ENCODE measurements around the gene RAP1GAP2. TPM values are rescaled to one million over a fixed set of nuclear protein-coding genes. Genes with fewer than 3 reads are reported as not detected.
"Not testable (repeated sequence)": the region's sequence is repeated elsewhere in the genome, so short reads cannot be mapped to it uniquely, and the experiment has no call there.

RAP1GAP2 gene
- total and polyA plus RNA-seq, 8 donors = 11.8 to 92.4 (median 31.0) TPM

DNA sequence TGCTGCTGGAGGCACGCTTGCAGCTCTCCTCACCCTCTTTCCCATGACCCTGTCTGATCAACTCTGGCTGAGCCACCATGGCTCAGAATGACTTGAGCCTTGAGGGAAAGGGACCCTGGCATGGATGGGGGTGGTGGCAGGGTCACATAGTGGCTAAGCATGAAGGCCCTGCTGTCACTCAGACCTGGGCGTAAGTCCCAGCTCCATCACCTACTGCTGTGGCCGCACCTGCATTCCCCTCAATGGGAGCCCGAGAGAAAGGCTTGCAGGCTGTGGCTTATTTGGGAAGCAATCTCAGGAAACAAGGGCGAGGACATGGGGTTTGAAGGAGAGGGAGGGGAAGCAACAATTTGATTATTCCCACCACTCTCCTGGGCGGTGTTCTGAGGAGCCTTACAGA lies 17.7 kb upstream of the RAP1GAP2 start:
- no peak for TF ChIP-seq CTCF (IDR thresholded peaks at IDR 0.05)
- no peak for TF ChIP-seq POLR2AphosphoS5 (IDR thresholded peaks at IDR 0.05)
- no peak for TF ChIP-seq EP300 (IDR thresholded peaks at IDR 0.05)
- no peak for TF ChIP-seq POLR2A (IDR thresholded peaks at IDR 0.05)
- intact Hi-C loops (cut with DNase I; ENCODE audit: low total_unique reads) = no loop called here
- no peak overlapping the region for H3K4me3 ChIP-seq
- H3K36me3 ChIP-seq = no peaks in the 10 kb centered on the region
- no peak for DNase-seq
- H3K4me1 ChIP-seq = peaks cover 5 to 14% (median 11%) of the 10 kb centered on the region in 4 donors
- H3K27me3 ChIP-seq = peaks cover 8 to 77% (median 32%) of the 10 kb centered on the region in 3 donors
- H3K9me3 ChIP-seq = peaks cover 0 to 2% (median 0%) of the 10 kb centered on the region in 4 donors
- 59 to 69% (median 62%) methylated on average over 6 of the region's 6 CpGs for WGBS, 5 donors
- no peak overlapping the region for H3K27ac ChIP-seq

DNA sequence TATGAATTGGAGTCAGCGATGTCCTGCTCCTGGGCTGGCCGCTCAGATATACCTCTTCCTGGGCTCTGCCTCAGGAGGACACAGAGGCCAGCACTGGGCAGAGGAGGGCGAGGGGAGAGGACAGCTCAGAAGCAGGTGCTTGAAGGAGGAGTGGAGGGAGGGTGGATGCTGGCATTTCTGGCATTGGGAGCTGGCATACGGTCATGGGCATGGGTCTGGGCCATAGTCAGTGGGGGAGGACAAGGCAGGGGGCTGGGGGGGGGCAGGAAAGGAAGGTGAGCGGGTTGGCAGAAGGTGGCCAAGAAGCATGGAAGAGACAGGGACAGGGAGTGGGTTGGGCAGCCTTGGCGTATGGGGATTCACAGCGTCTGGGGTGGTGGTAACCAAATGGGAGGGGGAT lies 16.7 kb upstream of the RAP1GAP2 start:
- no peak for DNase-seq
- Histone ChIP-seq H3K9me3 (peaks cover 0 to 7% (median 5%) of the 10 kb centered on the region in 4 donors), H3K4me3 (no peak overlapping the region), H3K27ac (no peak overlapping the region), H3K36me3 (no peaks in the 10 kb centered on the region), H3K27me3 (peaks cover 8 to 66% (median 32%) of the 10 kb centered on the region in 3 donors), H3K4me1 (peaks cover 5 to 14% (median 11%) of the 10 kb centered on the region in 4 donors)
- TF ChIP-seq POLR2A (IDR thresholded peaks at IDR 0.05) (no peak), POLR2AphosphoS5 (IDR thresholded peaks at IDR 0.05) (no peak), CTCF (IDR thresholded peaks at IDR 0.05) (no peak), EP300 (IDR thresholded peaks at IDR 0.05) (no peak)
- intact Hi-C loops (cut with DNase I; ENCODE audit: low total_unique reads) = no loop called here
- 71 to 83% (median 78%) methylated on average over 7 of the region's 7 CpGs for WGBS, 5 donors

GRCh38 chr17:2780256-2780655 lies 16.0 kb upstream of the RAP1GAP2 start:
- no peaks in the 10 kb centered on the region for H3K36me3 ChIP-seq
- H3K9me3 ChIP-seq = peaks cover 0 to 7% (median 5%) of the 10 kb centered on the region in 4 donors
- TF ChIP-seq POLR2AphosphoS5 (IDR thresholded peaks at IDR 0.05) (no peak), POLR2A (IDR thresholded peaks at IDR 0.05) (no peak), EP300 (IDR thresholded peaks at IDR 0.05) (no peak), CTCF (IDR thresholded peaks at IDR 0.05) (no peak)
- H3K27ac ChIP-seq = no peak overlapping the region
- peaks cover 5 to 14% (median 11%) of the 10 kb centered on the region in 4 donors for H3K4me1 ChIP-seq
- intact Hi-C loops (cut with DNase I; ENCODE audit: low total_unique reads) = no loop called here
- 63 to 78% (median 70%) methylated on average over 7 to 12 of the region's 12 CpGs for WGBS, 5 donors
- no peak for DNase-seq
- peaks cover 8 to 59% (median 29%) of the 10 kb centered on the region in 3 donors for H3K27me3 ChIP-seq
- H3K4me3 ChIP-seq = no peak overlapping the region

GRCh38 chr17:2780931-2781454 lies 15.2 kb upstream of the RAP1GAP2 start:
- peaks cover 8 to 52% (median 22%) of the 10 kb centered on the region in 3 donors for H3K27me3 ChIP-seq
- TF ChIP-seq CTCF (IDR thresholded peaks at IDR 0.05) = no peak
- TF ChIP-seq POLR2AphosphoS5 (IDR thresholded peaks at IDR 0.05) = no peak
- TF ChIP-seq EP300 (IDR thresholded peaks at IDR 0.05) = no peak
- TF ChIP-seq POLR2A (IDR thresholded peaks at IDR 0.05) = no peak
- DNase-seq = no peak
- intact Hi-C loops (cut with DNase I; ENCODE audit: low total_unique reads) = no loop called here
- WGBS, 5 donors = 84 to 89% (median 88%) methylated on average over 9 of the region's 9 CpGs
- peaks cover 0 to 7% (median 5%) of the 10 kb centered on the region in 4 donors for H3K9me3 ChIP-seq
- H3K4me1 ChIP-seq = peaks cover 5 to 14% (median 11%) of the 10 kb centered on the region in 4 donors
- no peaks in the 10 kb centered on the region for H3K36me3 ChIP-seq
- no peak overlapping the region for H3K27ac ChIP-seq
- no peak overlapping the region for H3K4me3 ChIP-seq

DNA sequence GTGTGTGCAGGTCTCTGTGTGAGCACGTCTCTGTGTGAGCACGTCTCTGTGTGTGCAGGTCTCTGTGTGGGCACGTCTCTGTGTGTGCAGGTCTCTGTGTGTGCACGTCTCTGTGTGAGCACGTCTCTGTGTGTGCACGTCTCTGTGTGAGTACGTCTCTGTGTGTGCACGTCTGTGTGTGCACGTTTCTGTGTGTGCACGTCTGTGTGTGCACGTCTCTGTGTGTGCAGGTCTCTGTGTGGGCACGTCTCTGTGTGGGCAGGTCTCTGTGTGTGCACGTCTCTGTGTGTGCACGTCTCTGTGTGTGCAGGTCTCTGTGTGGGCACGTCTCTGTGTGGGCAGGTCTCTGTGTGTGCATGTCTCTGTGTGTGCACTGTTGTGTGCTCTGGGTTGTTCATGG lies 14.6 kb upstream of the RAP1GAP2 start:
- Histone ChIP-seq H3K27me3 (peaks cover 8 to 46% (median 16%) of the 10 kb centered on the region in 3 donors), H3K4me1 (peaks cover 5 to 15% (median 12%) of the 10 kb centered on the region in 4 donors)
- intact Hi-C loops (cut with DNase I; ENCODE audit: low total_unique reads); H3K9me3 ChIP-seq; H3K36me3 ChIP-seq; H3K27ac ChIP-seq; H3K4me3 ChIP-seq; DNase-seq: not testable (repeated sequence)
- WGBS, 5 donors = 91 to 95% (median 92%) methylated on average over 9 to 15 of the region's 15 CpGs
